T follicular helper cell (primary cell): ENCODE measurements around the gene ADGRB3.
"Not testable (repeated sequence)": the region's sequence is repeated elsewhere in the genome, so short reads cannot be mapped to it uniquely, and the experiment has no call there.

Source experiments
- DNase-seq: peaks from one replicate; pipeline ENCODE4 v3.0.0-alpha.2; 2020; ENCODE audit warnings: low read depth

The ADGRB3 gene

DNA sequence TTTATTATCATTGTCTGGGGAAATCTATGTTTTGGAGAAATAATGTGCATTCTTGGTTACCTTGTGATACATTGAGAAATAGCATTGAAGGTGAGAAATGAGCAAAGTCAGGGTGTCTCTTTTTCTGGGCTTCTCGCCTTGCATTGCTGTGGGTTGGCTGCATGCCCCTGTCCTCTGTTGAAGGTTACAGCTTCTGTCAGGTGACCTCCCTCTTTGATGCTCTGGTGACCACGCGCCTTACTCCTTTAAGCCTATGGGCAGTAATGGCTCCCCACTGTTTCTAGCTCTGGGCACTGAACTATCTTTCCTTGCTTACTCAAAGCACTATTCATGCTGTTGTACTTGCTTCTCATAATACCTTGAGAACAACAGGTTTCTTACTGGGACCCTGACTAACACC lies 14.6 kb downstream of the ADGRB3 start:
- DNase-seq: no peak

GRCh38 chr6:68650142-68650541 lies 15.1 kb downstream of the ADGRB3 start:
- no peak for DNase-seq

DNA sequence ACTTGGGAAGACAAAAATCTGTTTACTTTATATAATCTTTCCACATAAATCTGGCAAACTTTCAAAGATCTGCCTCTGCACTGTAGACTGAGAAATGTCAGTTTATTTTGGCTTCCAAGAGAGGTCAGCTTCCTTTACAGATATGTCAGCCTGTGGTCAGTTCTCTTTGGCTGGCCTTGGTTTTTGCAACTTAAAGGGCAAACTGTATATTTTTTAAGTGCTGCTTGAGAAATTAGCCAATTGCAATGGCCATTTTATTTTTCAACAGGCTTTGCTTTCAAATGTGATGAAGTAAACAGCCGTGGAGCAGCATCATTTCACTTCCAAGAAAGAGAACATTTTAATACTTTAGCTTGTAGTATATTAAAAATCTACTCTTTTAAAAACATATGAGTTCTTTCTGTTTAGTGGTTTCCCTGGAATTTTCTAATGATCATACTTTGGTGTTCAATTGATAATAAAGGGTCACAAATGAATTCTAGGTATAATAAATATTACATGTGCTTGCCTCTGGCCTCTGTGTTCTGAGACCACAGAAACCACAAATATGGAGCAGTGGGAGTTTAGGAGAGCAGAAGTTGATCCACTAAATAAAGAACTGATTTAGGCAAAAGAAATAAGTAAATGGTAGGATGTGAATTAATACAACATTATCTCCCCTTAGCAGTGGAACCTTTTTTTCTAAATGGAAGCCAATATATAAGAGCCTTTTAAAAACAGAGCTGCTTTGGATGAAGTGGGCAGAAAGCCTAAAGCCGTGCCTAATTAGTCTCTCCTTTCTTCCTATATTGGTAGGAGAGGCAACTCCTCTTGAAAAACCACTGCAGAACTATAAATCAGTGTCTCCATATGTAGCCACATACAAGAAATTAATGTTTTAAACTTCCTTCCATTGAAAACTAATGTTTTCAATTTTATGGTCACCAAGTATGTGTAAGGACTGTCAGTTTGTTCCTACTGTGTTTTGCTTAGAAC lies 16.2 kb downstream of the ADGRB3 start:
- no peak for DNase-seq

GRCh38 chr6:68652117-68652536 lies 17.0 kb downstream of the ADGRB3 start:
- DNase-seq: no peak

GRCh38 chr6:68653074-68653705 lies 18.1 kb downstream of the ADGRB3 start:
- no peak for DNase-seq

GRCh38 chr6:68653706-68654089 lies 18.6 kb downstream of the ADGRB3 start:
- DNase-seq: no peak

GRCh38 chr6:68654134-68654533 lies 19.1 kb downstream of the ADGRB3 start:
- no peak for DNase-seq

DNA sequence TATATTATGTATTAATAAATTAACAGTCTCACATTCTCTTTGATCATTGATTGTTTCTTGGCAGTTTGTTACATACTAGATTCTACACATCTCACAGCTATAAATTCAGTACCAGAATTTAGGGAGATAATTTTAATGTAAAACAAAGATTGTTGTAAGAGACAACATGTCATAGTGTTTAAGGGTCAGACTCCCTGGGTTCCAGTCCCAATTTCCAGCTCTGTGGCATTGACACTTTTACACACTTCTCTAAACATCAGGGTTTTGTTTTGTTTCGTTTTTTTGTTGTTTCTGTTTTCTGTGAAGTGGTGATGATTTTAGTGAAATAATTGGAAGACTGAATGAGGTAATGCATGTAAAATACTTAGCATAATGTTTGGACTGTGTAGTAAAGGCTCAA lies 19.9 kb downstream of the ADGRB3 start:
- no peak for DNase-seq

GRCh38 chr6:68657374-68658139 lies 22.5 kb downstream of the ADGRB3 start:
- no peak for DNase-seq

DNA sequence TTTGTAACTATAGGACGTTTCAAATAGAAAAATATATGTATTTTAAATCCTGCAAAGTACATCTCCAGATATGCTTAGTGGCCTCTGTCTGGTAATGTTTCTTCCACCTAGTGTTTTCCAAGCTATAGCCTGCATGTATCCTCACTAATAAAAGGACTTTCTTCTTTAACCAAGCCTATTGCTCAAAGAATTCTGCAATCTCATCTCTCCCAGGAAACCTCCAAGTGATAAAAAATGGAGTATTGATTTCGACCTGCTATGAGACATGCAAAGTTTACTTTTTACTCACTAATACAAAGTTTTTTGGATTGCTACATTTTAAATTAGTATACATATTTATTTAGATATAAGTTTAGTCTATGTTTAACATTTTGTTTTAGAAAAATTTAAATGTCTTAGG lies 23.3 kb downstream of the ADGRB3 start:
- no peak for DNase-seq

DNA sequence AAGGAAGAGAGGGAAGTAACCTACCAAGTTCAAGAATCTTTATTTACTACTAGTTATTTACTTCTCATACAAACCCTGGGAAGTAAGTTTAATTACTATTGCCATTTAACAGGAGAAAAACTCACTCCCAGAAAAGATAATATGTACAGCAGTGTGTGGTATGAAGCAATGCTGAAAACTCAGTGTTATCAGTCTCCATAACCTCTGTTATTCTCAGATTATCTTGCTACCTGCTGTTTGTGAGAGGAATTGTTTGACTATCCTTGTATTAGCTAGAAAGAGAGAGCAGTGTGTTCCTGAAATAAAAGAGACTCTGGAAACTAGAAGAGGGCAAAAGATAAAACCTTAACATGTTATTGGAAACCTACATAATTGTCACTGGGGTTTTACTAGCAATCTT lies 38.2 kb downstream of the ADGRB3 start:
- DNase-seq: no peak

DNA sequence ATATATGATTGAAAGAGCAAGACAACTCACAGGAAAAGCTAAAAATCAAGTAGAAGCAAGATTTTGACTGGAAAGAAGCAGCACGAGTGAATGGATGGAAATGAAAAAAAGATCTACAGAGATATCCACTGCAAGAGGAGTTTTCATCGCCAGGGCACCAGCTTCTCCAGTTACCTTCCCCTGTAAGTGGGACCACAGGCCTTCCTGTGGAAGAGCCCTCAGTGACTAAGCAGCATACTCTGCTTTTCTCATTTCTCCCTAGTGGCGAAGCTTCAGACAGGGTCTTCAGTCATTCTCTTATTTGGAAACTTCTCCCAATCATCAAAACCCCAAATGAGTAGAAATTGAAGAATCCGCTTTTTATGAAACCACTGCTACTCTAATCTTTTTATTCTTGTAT lies 40.5 kb downstream of the ADGRB3 start:
- no peak for DNase-seq

GRCh38 chr6:68676094-68676493 lies 41.0 kb downstream of the ADGRB3 start:
- not testable (repeated sequence) for DNase-seq

GRCh38 chr6:68677058-68677457 lies 42.0 kb downstream of the ADGRB3 start:
- no peak for DNase-seq

- no peak for DNase-seq
Observed at GRCh38 chr6:68679399-68679798, 44.3 kb downstream of the ADGRB3 start.

DNA sequence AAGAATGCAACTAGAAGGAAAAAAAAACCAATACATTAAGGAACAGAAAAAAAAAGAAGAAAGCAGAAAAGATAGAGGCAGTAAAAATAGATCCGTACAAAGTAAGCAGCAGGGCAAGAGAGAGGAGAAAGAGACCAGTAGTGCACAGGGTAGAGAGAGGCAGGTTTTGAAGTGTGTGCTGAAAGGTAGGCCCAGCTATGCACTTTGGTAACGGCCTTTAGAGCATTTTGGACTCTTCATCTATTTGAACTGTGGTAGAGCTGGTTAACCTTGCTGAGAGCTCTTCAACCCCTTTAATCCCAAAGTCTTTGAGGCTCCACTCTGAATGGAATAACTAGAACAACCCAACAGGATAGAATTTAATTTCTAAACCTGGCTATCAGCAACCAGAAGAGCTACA lies 45.2 kb downstream of the ADGRB3 start:
- DNase-seq: no peak

DNA sequence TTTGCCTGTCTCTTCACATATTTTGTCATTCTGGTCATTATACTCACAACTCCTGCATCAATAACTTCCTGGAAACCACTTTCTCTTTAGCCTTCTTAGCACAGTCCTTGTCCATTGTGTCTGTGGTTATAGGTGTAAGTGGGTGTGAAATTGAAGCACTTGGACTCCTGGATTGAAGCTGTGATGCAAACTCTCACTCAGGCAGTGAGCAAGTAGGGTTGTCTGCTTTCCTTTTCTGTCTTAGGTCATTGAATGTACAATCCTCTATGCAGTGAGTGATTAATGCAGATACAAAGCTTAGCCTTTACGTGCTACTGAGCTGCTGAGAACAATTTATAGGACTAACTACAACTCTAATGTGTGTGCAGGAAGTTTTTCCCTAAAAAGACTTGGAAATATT lies 54.8 kb downstream of the ADGRB3 start:
- no peak for DNase-seq

- no peak for DNase-seq
Observed at GRCh38 chr6:68691120-68691519, 56.0 kb downstream of the ADGRB3 start.

DNA sequence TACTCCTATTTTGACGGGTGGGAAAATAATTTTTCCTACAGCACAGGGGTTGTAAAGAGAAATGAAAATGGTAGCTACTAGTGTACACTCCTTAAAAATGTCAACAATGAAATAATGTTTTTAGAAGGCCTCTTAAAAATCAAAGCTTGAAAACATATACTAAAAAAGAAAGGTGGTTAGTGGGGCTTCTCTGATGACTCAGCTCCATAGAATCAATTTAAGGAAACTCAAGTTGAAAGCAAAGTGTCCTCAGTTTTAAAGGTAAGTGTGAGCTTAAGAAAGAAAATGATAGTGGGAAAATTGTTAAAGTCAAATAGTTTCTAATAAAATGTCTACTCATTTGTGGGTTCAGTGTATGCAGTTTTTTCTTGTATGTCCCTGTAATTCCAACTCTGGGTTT lies 58.2 kb downstream of the ADGRB3 start:
- no peak for DNase-seq

DNA sequence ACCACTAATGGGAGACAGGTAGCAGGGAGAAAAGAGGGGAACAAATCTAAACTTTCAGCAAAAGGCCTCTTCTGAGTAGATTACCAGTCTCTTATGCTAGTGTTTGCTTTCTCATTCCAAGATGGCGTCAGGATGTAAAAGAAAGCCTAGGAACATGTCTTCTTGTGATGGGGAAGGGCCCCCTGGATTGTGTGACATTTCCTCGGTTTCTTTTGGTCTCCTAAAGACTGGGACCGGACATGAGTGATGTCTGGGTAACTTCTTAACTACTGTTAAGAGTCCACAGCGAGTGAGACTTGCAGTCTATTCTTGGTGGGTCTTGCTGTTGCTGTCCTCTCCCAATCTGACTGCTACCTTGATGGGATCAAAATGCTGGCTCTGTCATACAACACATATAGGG lies 60.3 kb downstream of the ADGRB3 start:
- DNase-seq: no peak

GRCh38 chr6:68695838-68696237 lies 60.8 kb downstream of the ADGRB3 start:
- DNase-seq: no peak

- no peak for DNase-seq
Observed at GRCh38 chr6:68697394-68697793, 62.3 kb downstream of the ADGRB3 start.

DNA sequence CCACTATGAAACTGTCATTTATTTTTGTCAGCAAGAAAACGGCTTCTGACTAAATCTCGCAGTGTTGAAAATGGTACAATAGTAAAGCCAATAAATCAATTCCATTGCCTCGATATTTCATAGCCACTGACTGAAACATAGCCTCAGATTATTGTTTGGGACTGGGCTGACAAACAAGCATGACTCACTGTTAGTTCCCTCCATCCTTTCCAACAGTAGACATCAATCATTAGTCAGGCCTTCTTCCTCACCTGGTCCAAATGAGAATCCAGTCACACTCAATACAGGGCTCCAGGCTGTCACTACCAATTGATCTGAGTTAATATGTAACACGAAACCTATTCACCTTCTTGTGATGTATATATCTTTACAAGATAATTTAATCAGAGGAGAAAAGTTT lies 66.1 kb downstream of the ADGRB3 start:
- no peak for DNase-seq
